Neural progenitor cell (in vitro differentiated cells): Measurements from ENCODE around the gene ASTN2.

Experiments
- EZH2 ChIP-seq: fragments of 200-600 bp; sonication (generic); IDR thresholded peaks from 2 replicates; pipeline ENCODE4 v1.6.1; 2017; ENCODE audit warnings: antibody characterized with exemption, mild to moderate bottlenecking, moderate library complexity
- TF ChIP-seq, protein P1 (sequence below): fragments of 200-600 bp; sonication (generic); IDR thresholded peaks from 2 replicates; pipeline ENCODE4 v1.5.1; 2017; ENCODE audit warnings: antibody characterized with exemption, mild to moderate bottlenecking

DNA sequence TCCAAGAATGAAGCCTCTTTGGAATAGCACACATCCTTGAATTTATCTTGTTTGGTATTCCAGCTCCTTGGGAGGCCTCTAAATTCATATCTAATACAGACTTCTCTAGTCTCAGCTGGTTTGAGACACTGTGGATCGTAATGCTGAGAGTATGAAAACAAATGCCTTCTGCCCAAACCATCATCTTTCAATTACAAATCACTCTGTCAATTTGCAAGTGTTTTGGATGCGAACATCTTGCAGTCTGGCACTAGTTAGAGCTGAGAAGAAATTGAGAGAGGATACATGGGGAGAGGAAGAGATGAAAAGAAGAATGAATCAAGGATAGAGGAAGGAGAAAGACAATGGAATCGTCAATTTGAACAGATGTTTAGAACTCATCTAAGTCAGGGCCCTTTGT is 342.6 kb downstream of the ASTN2 start:
- no peak for TF ChIP-seq EZH2
- TF ChIP-seq, protein P1, sequence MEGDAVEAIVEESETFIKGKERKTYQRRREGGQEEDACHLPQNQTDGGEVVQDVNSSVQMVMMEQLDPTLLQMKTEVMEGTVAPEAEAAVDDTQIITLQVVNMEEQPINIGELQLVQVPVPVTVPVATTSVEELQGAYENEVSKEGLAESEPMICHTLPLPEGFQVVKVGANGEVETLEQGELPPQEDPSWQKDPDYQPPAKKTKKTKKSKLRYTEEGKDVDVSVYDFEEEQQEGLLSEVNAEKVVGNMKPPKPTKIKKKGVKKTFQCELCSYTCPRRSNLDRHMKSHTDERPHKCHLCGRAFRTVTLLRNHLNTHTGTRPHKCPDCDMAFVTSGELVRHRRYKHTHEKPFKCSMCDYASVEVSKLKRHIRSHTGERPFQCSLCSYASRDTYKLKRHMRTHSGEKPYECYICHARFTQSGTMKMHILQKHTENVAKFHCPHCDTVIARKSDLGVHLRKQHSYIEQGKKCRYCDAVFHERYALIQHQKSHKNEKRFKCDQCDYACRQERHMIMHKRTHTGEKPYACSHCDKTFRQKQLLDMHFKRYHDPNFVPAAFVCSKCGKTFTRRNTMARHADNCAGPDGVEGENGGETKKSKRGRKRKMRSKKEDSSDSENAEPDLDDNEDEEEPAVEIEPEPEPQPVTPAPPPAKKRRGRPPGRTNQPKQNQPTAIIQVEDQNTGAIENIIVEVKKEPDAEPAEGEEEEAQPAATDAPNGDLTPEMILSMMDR: no peak
